GM18909 (cell line): ENCODE measurements around the gene GPT2.

ENCODE experiments used
- ATAC-seq: cut with Tn5 transposase; IDR thresholded peaks from one replicate; pipeline ENCODE4 v1.9.1; 2021; ENCODE audit warnings: mild to moderate bottlenecking; ENCODE audit not compliant: unreplicated experiment, poor library complexity

Gene GPT2

GRCh38 chr16:46895399-46896313, 11.5 kb downstream of the GPT2 start:
- no peak for ATAC-seq

- ATAC-seq = no peak
These were observed 12.3 kb downstream of the GPT2 start for GRCh38 chr16:46896314-46896968.

- ATAC-seq = no peak
These were observed 13.3 kb downstream of the GPT2 start for GRCh38 chr16:46897471-46897870.

- no peak for ATAC-seq
These were observed 13.8 kb downstream of the GPT2 start for GRCh38 chr16:46898006-46898405.

GRCh38 chr16:46899443-46900143, 15.4 kb downstream of the GPT2 start:
- ATAC-seq = no peak

- ATAC-seq = no peak
These were observed 16.5 kb downstream of the GPT2 start for GRCh38 chr16:46900455-46901235.

GRCh38 chr16:46901709-46902108, 17.5 kb downstream of the GPT2 start:
- no peak for ATAC-seq

- no peak for ATAC-seq
These were observed 19.2 kb downstream of the GPT2 start for GRCh38 chr16:46903255-46903905.

- no peak for ATAC-seq
These were observed 20.3 kb downstream of the GPT2 start for GRCh38 chr16:46904471-46904870.

GRCh38 chr16:46906360-46907060, 22.3 kb downstream of the GPT2 start:
- ATAC-seq = no peak

GRCh38 chr16:46907061-46907774, 23.1 kb downstream of the GPT2 start:
- no peak for ATAC-seq

GRCh38 chr16:46908540-46909372, 24.6 kb downstream of the GPT2 start:
- ATAC-seq = no peak

GRCh38 chr16:46911038-46911437, 26.9 kb downstream of the GPT2 start:
- ATAC-seq = peak; percentile 56

GRCh38 chr16:46911650-46912049, 27.5 kb downstream of the GPT2 start:
- ATAC-seq = no peak

GRCh38 chr16:46914556-46915201, 30.5 kb downstream of the GPT2 start:
- no peak for ATAC-seq

GRCh38 chr16:46915483-46916025, 31.4 kb downstream of the GPT2 start:
- no peak for ATAC-seq

- ATAC-seq = no peak
These were observed 32.8 kb downstream of the GPT2 start for GRCh38 chr16:46916980-46917379.
